Activated CD8-positive, alpha-beta memory T cell treated with anti-CD3 and anti-CD28 coated beads for 1 hour (primary cell): ENCODE results near the gene TEX14.
"Not testable (repeated sequence)": the region's sequence is repeated elsewhere in the genome, so short reads cannot be mapped to it uniquely, and the experiment has no call there.

Source experiments
- DNase-seq, 2 donors: peaks; one replicate each; pipeline ENCODE4 v3.0.0-alpha.2; 2020; ENCODE audit warnings: low read depth in 1 of 2; ENCODE audit errors: extremely low read depth in 1 of 2

The TEX14 gene

GRCh38 chr17:58657962-58658803 is 33.7 kb downstream of the TEX14 start:
- DNase-seq, result not testable (repeated sequence)

GRCh38 chr17:58648236-58648635 is 43.6 kb downstream of the TEX14 start:
- DNase-seq, result no peak

- DNase-seq, result no peak
These were observed 48.7 kb downstream of the TEX14 start for GRCh38 chr17:58643147-58643546.

- no peak for DNase-seq
These were observed 49.9 kb downstream of the TEX14 start for GRCh38 chr17:58641887-58642311.

- no peak for DNase-seq
These were observed 51.6 kb downstream of the TEX14 start for GRCh38 chr17:58640202-58640601.

- no peak for DNase-seq
These were observed 52.2 kb downstream of the TEX14 start for GRCh38 chr17:58639681-58640080.

- DNase-seq, result no peak
These were observed 54.8 kb downstream of the TEX14 start for GRCh38 chr17:58637011-58637570.

- no peak for DNase-seq
These were observed 59.2 kb downstream of the TEX14 start for GRCh38 chr17:58632324-58633314.

- peak; percentile 88 to 89 for DNase-seq
These were observed 60.1 kb downstream of the TEX14 start for GRCh38 chr17:58631523-58632323.

- DNase-seq, result no peak
These were observed 60.8 kb downstream of the TEX14 start for GRCh38 chr17:58630883-58631522.

GRCh38 chr17:58626905-58627304 is 64.9 kb downstream of the TEX14 start:
- no peak for DNase-seq

- DNase-seq, result no peak
These were observed 67.1 kb downstream of the TEX14 start for GRCh38 chr17:58624751-58625150.

GRCh38 chr17:58621174-58621573 is 70.7 kb downstream of the TEX14 start:
- no peak for DNase-seq

- DNase-seq, result no peak
These were observed 73.5 kb downstream of the TEX14 start for GRCh38 chr17:58618336-58618735.

GRCh38 chr17:58617563-58617962 is 74.3 kb downstream of the TEX14 start:
- DNase-seq, result no peak

GRCh38 chr17:58615768-58616659 is 75.8 kb downstream of the TEX14 start:
- no peak for DNase-seq

GRCh38 chr17:58614859-58615459 is 76.9 kb downstream of the TEX14 start:
- DNase-seq, result no peak

GRCh38 chr17:58611331-58611730 is 80.5 kb downstream of the TEX14 start:
- DNase-seq, result no peak

GRCh38 chr17:58606934-58607333 is 84.9 kb downstream of the TEX14 start:
- no peak for DNase-seq
